Mesangial cell (primary cell): ENCODE measurements around the gene DSC2. TPM values are rescaled to one million over a fixed set of nuclear protein-coding genes. Genes with fewer than 3 reads are reported as not detected.

Experiments used
- total RNA-seq: library from RNA; depleted of rRNA; stranded (reverse); fragments of >200 nt; gene quantifications from 2 replicates; pipeline ENCODE4 v1.2.3, GENCODE V29; 2015

The DSC2 gene
- 10.4 TPM in 2 replicates for total RNA-seq

DNA sequence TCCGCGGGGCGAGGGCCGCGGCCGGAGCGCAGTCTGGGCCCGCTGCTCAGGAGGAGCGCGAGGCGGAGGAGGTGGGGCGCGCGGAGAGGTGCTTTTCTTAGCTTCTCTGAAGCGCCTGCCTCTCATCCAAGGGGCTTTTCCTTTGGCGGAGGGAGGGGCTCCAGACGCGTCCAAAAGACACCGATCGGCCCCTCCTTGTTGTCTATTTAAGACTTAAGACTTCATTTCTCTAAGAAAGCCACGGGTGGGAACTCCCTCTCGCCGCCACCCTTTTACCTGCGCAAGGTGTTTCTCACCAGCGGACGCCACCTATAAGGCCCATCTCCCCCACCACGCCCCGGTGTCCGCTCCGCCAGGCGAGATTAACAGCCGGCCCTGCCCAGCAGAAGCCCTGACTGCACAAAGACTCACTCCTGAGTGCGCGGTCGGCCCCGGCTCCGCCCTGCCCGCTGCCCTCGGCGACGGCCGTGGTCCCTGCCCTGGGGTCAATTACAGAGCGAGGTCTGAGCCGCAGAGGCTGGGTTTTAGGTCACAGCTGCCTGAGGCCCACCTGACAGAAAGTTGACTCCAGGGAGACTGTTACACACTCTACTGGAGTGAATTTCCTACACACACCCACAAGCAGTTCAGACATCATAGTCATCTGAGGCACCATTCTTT lies at the start of gene DSC2:
DSC2 (minus strand) TSS at position 397 of the 660 bp plus-strand sequence. CDS start 450 bp downstream, outside the sequence.

DNA sequence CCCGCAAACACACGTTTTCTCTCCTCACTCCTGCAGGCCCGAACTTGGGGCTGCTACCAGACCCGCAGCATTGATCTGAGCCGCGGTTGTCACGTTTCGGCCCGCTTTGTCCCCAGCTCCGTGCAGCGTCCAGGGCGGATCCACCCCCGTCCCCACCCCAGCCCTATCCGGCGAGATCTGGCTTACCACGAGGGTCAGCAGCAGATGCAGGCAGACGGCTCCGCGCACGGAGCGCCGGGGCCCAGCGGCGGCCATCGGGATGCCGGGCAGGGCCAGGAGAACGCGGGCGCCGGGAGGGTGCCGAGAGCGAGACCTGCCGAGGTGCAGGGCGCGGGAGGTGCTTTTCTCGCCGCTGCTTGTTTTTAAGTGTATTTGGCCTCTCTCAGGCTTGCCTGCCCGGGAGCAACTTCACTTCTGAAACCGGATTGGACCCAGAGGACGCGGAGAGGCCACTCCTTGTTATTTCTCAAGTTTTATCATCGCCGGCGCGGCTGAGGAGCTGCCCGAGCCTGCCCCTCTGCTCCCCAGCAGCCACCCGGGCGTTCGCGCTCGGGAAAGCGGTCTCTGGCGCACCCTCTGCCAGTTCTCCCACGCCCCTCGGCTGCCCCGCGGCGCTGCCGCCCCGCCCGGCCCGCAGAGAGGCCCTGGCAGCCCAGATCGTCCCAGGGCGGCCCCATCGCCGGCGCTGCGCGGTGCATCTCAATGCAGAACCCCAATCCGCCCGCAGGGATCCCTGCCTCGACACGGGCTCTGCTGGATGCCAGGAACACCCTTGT lies 59.6 kb downstream of the DSC2 start, which contains the start of gene DSC3:
DSC3 (minus strand) TSS at position 337 of the 776 bp plus-strand sequence; CDS start at position 255, 82 bp downstream.

Other genes with a start within 250 kb of the DSC2 start
- 1.6 and 5.4 TPM in 2 replicates for gene DSC3, start 59.7 kb downstream of the DSC2 start, total RNA-seq
- not detected in 2 replicates for gene DSC1, start 60.4 kb upstream of the DSC2 start, total RNA-seq
- gene DSG1, start 215.7 kb upstream of the DSC2 start, total RNA-seq = not detected in 2 replicates